HL-60 (cell line): ENCODE measurements around the gene SLC6A20.

ENCODE experiments used
- DNase-seq, 2 experiments: peaks; one replicate each; pipeline ENCODE4 v3.0.0-alpha.2; 2010 to 2020; ENCODE audit warnings: low read depth in 1 of 2, low spot score in 1 of 2
- H3K27ac ChIP-seq: fragments of 250-450 bp; sonication (Bioruptor Pico); replicated peaks from 2 replicates; pipeline ENCODE4 v1.5.1; 2020; ENCODE audit warnings: mild to moderate bottlenecking, moderate library complexity
- H3K27me3 ChIP-seq: fragments of 250-450 bp; sonication (Bioruptor Pico); 2 replicates; pipeline ENCODE4 v1.5.1; 2021; ENCODE audit warnings: mild to moderate bottlenecking, moderate library complexity; ENCODE audit not compliant: insufficient read depth, poor library complexity, severe bottlenecking
- H3K4me3 ChIP-seq: replicated peaks from 2 replicates; pipeline ENCODE4 v1.5.1; 2011; ENCODE audit warnings: mild to moderate bottlenecking, control low read depth, low read length; ENCODE audit not compliant: insufficient read depth
- CTCF ChIP-seq: IDR thresholded peaks from one replicate; pipeline ENCODE4 v1.5.1; 2011; ENCODE audit warnings: low read length, control low read depth, inconsistent platforms; ENCODE audit not compliant: insufficient read depth
- GABPA ChIP-seq: IDR thresholded peaks from 2 replicates; pipeline ENCODE4 v1.6.1; 2012; ENCODE audit warnings: low read depth
- POLR2AphosphoS5 ChIP-seq: IDR thresholded peaks from 2 replicates; pipeline ENCODE4 v1.6.1; 2012; ENCODE audit warnings: low read depth
- REST ChIP-seq: IDR thresholded peaks from 2 replicates; pipeline ENCODE4 v1.6.1; 2012; ENCODE audit warnings: low read depth; ENCODE audit not compliant: insufficient replicate concordance
- SPI1 ChIP-seq: IDR thresholded peaks from 2 replicates; pipeline ENCODE4 v1.6.1; 2012; ENCODE audit warnings: low read depth, mild to moderate bottlenecking, borderline replicate concordance

Gene SLC6A20

GRCh38 chr3:45771166-45771775 lies 25.1 kb downstream of the SLC6A20 start:
- H3K27me3 ChIP-seq, result peaks cover 3% of the 10 kb centered on the region
- H3K27ac ChIP-seq, result no peak overlapping the region
- TF ChIP-seq GABPA (no peak), CTCF (no peak), POLR2AphosphoS5 (no peak), REST (no peak), SPI1 (no peak)
- no peak for DNase-seq
- H3K4me3 ChIP-seq, result no peak overlapping the region

- no peaks in the 10 kb centered on the region for H3K27me3 ChIP-seq
- DNase-seq, result no peak
- H3K4me3 ChIP-seq, result no peak overlapping the region
- H3K27ac ChIP-seq, result no peak overlapping the region
- TF ChIP-seq POLR2AphosphoS5, result no peak
- TF ChIP-seq GABPA, result no peak
- no peak for TF ChIP-seq SPI1
These were observed 30.4 kb downstream of the SLC6A20 start for GRCh38 chr3:45765958-45766357.

- TF ChIP-seq POLR2AphosphoS5 (no peak), SPI1 (no peak), CTCF (no peak), GABPA (no peak), REST (no peak)
- Histone ChIP-seq H3K4me3 (no peak overlapping the region), H3K27ac (no peak overlapping the region), H3K27me3 (no peaks in the 10 kb centered on the region)
- DNase-seq, result no peak
These were observed 31.0 kb downstream of the SLC6A20 start for GRCh38 chr3:45765266-45765851.

GRCh38 chr3:45763303-45763675 lies 33.0 kb downstream of the SLC6A20 start:
- Histone ChIP-seq H3K27me3 (no peaks in the 10 kb centered on the region), H3K4me3 (no peak overlapping the region), H3K27ac (no peak overlapping the region)
- TF ChIP-seq REST, result no peak
- no peak for TF ChIP-seq GABPA
- no peak for TF ChIP-seq CTCF
- no peak for TF ChIP-seq POLR2AphosphoS5
- no peak for TF ChIP-seq SPI1
- DNase-seq, result no peak
